ENCODE data around the gene SCN2B. TPM values are rescaled to one million over a fixed set of nuclear protein-coding genes. Genes with fewer than 3 reads are reported as not detected.
A peak's percentile ranks its signal among the peaks of the same experiment; 100 is the strongest.

The SCN2B gene
- total RNA-seq, 2 experiments from 2014 or later = not detected

- CTCF ChIA-PET = interaction anchor here (0.6 to 5.6 kb wide), 6 partner anchors 8 to 347 kb away, joined by 3 to 41 read pairs (median 4); no protein-coding TSS in a partner anchor
- no peak for TF ChIP-seq CTCF (IDR thresholded peaks at IDR 0.05)
- H3K27ac Mint-ChIP-seq = no peak within 1 kb of the TSS
- no peaks in the 10 kb centered on the region for H3K9me3 Mint-ChIP-seq
- peak within 1 kb of the TSS; percentile 57 for H3K4me3 Mint-ChIP-seq
- H3K27me3 Mint-ChIP-seq = peaks cover 55% of the 10 kb centered on the region
- POLR2A ChIA-PET = interaction anchor here (1.0 kb wide), 1 partner anchor 15 kb away, joined by 3 read pairs; no protein-coding TSS in a partner anchor
- DNase-seq (no peak), ATAC-seq (peak; percentile 34)
- H3K4me1 Mint-ChIP-seq (ENCODE audit: low read depth) = peaks cover 4% of the 10 kb centered on the region
- H3K36me3 Mint-ChIP-seq (ENCODE audit: low read depth) = no peaks in the 10 kb centered on the region
- intact Hi-C loops (cut with micrococcal nuclease) = no loop called here
Observed at GRCh38 chr11:118152552-118153471, 23.6 kb downstream of the SCN2B start, which contains the start of gene SCN4B. Gene SCN4B (minus strand): TSS chr11:118152823. CDS start chr11:118152673, 150 bp downstream.

GRCh38 chr11:118152020-118152551, 24.4 kb downstream of the SCN2B start:
- CTCF ChIA-PET = interaction anchor here (0.6 to 5.6 kb wide), 2 partner anchors 19 to 348 kb away, joined by 3 to 41 read pairs; no protein-coding TSS in a partner anchor
- Mint-ChIP-seq H3K4me1 (ENCODE audit: low read depth) (peaks cover 4% of the 10 kb centered on the region), H3K27ac (no peak overlapping the region), H3K36me3 (ENCODE audit: low read depth) (no peaks in the 10 kb centered on the region), H3K4me3 (peak overlapping the region; percentile 39), H3K27me3 (peaks cover 50% of the 10 kb centered on the region), H3K9me3 (no peaks in the 10 kb centered on the region)
- intact Hi-C loops (cut with micrococcal nuclease) = no loop called here
- no peak for ATAC-seq
- no peak for TF ChIP-seq CTCF (IDR thresholded peaks at IDR 0.05)
- POLR2A ChIA-PET = no interaction called here
- DNase-seq = no peak

GRCh38 chr11:118151431-118151830, 25.0 kb downstream of the SCN2B start:
- H3K4me1 Mint-ChIP-seq (ENCODE audit: low read depth) = peaks cover under 1% of the 10 kb centered on the region
- no peaks in the 10 kb centered on the region for H3K36me3 Mint-ChIP-seq (ENCODE audit: low read depth)
- intact Hi-C loops (cut with micrococcal nuclease) = no loop called here
- DNase-seq (no peak), ATAC-seq (no peak)
- peaks cover 46% of the 10 kb centered on the region for H3K27me3 Mint-ChIP-seq
- ChIA-PET POLR2A (no interaction called here), CTCF (interaction anchor here (5.6 kb wide), 1 partner anchor 20 kb away, joined by 41 read pairs; no protein-coding TSS in a partner anchor)
- H3K27ac Mint-ChIP-seq = no peak overlapping the region
- H3K9me3 Mint-ChIP-seq = no peaks in the 10 kb centered on the region
- TF ChIP-seq CTCF (IDR thresholded peaks at IDR 0.05) = no peak
- no peak overlapping the region for H3K4me3 Mint-ChIP-seq

- no peak overlapping the region for H3K27ac Mint-ChIP-seq
- H3K4me1 Mint-ChIP-seq (ENCODE audit: low read depth) = peaks cover 3% of the 10 kb centered on the region
- no peak for ATAC-seq
- ChIA-PET POLR2A (interaction anchor here (0.9 to 1.5 kb wide), 2 partner anchors 22 to 23 kb away, joined by 3 to 5 read pairs; no protein-coding TSS in a partner anchor), CTCF (interaction anchor here (0.9 to 5.6 kb wide), 4 partner anchors 22 to 445 kb away, joined by 3 to 41 read pairs (median 5); no protein-coding TSS in a partner anchor)
- peaks cover 40% of the 10 kb centered on the region for H3K27me3 Mint-ChIP-seq
- intact Hi-C loops (cut with micrococcal nuclease) = loop anchor here (5.0 kb wide), 1 partner anchor 143 kb away; no protein-coding TSS in a partner anchor
- H3K36me3 Mint-ChIP-seq (ENCODE audit: low read depth) = no peaks in the 10 kb centered on the region
- H3K4me3 Mint-ChIP-seq = no peak overlapping the region
- H3K9me3 Mint-ChIP-seq = no peaks in the 10 kb centered on the region
- TF ChIP-seq CTCF (IDR thresholded peaks at IDR 0.05) = no peak
- DNase-seq = no peak
Observed at GRCh38 chr11:118149493-118149892, 26.9 kb downstream of the SCN2B start.
